Neural cell (in vitro differentiated cells): ENCODE measurements around the gene ABCC11. TPM values are rescaled to one million over a fixed set of nuclear protein-coding genes. Genes with fewer than 3 reads are reported as not detected.

Experiments used
- H2AFZ ChIP-seq: fragments of 200-600, 300-800 bp; sonication (generic), shearing (Covaris generic); 2 replicates; pipeline ENCODE4 v1.6.0; 2014; ENCODE audit warnings: low read depth, mild to moderate bottlenecking, antibody characterized with exemption, low read length, moderate library complexity
- H3F3A ChIP-seq: fragments of 200-600 bp; shearing (Covaris generic); 2 replicates; pipeline ENCODE4 v1.6.1; 2016; ENCODE audit warnings: mild to moderate bottlenecking, moderate library complexity, mixed read lengths, antibody characterized with exemption, low read length; ENCODE audit not compliant: insufficient read depth, poor library complexity, severe bottlenecking
- H3K27ac ChIP-seq: fragments of 200-600, 300-800 bp; sonication (generic), shearing (Covaris generic); 2 replicates; pipeline ENCODE4 v1.5.1; 2014; ENCODE audit warnings: mild to moderate bottlenecking, low read length, moderate library complexity
- H3K27me3 ChIP-seq: fragments of 300-800, 200-600 bp; sonication (generic), shearing (Covaris generic); 2 replicates; pipeline ENCODE4 v1.6.0; 2014; ENCODE audit warnings: mild to moderate bottlenecking, low read depth, low read length, moderate library complexity; ENCODE audit not compliant: insufficient read depth
- H3K36me3 ChIP-seq: fragments of 300-800, 200-600 bp; sonication (generic), shearing (Covaris generic); 2 replicates; pipeline ENCODE4 v1.5.1; 2014; ENCODE audit warnings: mild to moderate bottlenecking, antibody characterized with exemption, low read length, moderate library complexity; ENCODE audit not compliant: insufficient read depth
- H3K4me2 ChIP-seq: fragments of 300-800, 200-600 bp; sonication (generic), shearing (Covaris generic); 2 replicates; pipeline ENCODE4 v1.6.0; 2014; ENCODE audit warnings: mild to moderate bottlenecking, low read length
- H3K4me3 ChIP-seq: fragments of 300-800, 200-600 bp; sonication (generic), shearing (Covaris generic); 2 replicates; pipeline ENCODE4 v1.5.1; 2014; ENCODE audit warnings: mild to moderate bottlenecking, low read length, moderate library complexity
- H3K79me2 ChIP-seq: fragments of 200-600 bp; shearing (Covaris generic); replicated peaks from 2 replicates; pipeline ENCODE4 v1.6.0; 2014; ENCODE audit warnings: mild to moderate bottlenecking, low read length, moderate library complexity; ENCODE audit not compliant: insufficient read depth
- H3K9ac ChIP-seq: fragments of 300-800, 200-600 bp; sonication (generic), shearing (Covaris generic); 2 replicates; pipeline ENCODE4 v1.6.1; 2016; ENCODE audit warnings: mild to moderate bottlenecking, low read length, mixed read lengths
- H3K9me2 ChIP-seq: fragments of 200-600 bp; shearing (Covaris generic); 2 replicates; pipeline ENCODE4 v1.6.1; 2016; ENCODE audit warnings: mild to moderate bottlenecking, low read length, mixed read lengths; ENCODE audit not compliant: insufficient read depth
- H3K9me3 ChIP-seq: fragments of 200-600, 300-800 bp; sonication (generic), shearing (Covaris generic); 2 replicates; pipeline ENCODE4 v1.6.1; 2016; ENCODE audit warnings: mild to moderate bottlenecking, mixed run types, low read length, moderate library complexity, mixed read lengths
- H4K20me1 ChIP-seq: fragments of 200-600 bp; shearing (Covaris generic); 2 replicates; pipeline ENCODE4 v1.6.1; 2016; ENCODE audit warnings: mild to moderate bottlenecking, mixed run types; ENCODE audit not compliant: insufficient read depth
- CTCF ChIP-seq: fragments of 450-650 bp; IDR thresholded peaks from 2 replicates; pipeline ENCODE4 v1.5.1; 2014; ENCODE audit warnings: antibody characterized with exemption, mild to moderate bottlenecking, moderate library complexity; ENCODE audit not compliant: poor library complexity, severe bottlenecking
- EP300 ChIP-seq: fragments of 450-650 bp; conservative IDR thresholded peaks from 2 replicates; pipeline ENCODE4 v1.6.1; 2014; ENCODE audit warnings: antibody characterized with exemption, mild to moderate bottlenecking, moderate library complexity; ENCODE audit not compliant: poor library complexity, severe bottlenecking
- EZH2 ChIP-seq: fragments of 200-600, 300-800 bp; shearing (Covaris generic), sonication (generic); IDR thresholded peaks from 2 replicates; pipeline ENCODE4 v1.6.1; 2014; ENCODE audit warnings: antibody characterized with exemption, low read length, borderline replicate concordance, mild to moderate bottlenecking; ENCODE audit not compliant: insufficient read depth, poor library complexity, severe bottlenecking
- MXI1 ChIP-seq: fragments of 450-650 bp; conservative IDR thresholded peaks from 2 replicates; pipeline ENCODE4 v1.6.1; 2014; ENCODE audit warnings: antibody characterized with exemption, mild to moderate bottlenecking; ENCODE audit not compliant: poor library complexity, severe bottlenecking
- POLR2AphosphoS5 ChIP-seq: IDR thresholded peaks from 2 replicates; pipeline ENCODE4 v1.6.1; 2012
- RAD21 ChIP-seq: fragments of 450-650 bp; conservative IDR thresholded peaks from 2 replicates; pipeline ENCODE4 v1.6.1; 2014; ENCODE audit warnings: antibody characterized with exemption, mild to moderate bottlenecking, moderate library complexity
- REST ChIP-seq: IDR thresholded peaks from 2 replicates; pipeline ENCODE4 v1.6.1; 2012; ENCODE audit warnings: borderline replicate concordance
- SMC3 ChIP-seq: fragments of 450-650 bp; conservative IDR thresholded peaks from 2 replicates; pipeline ENCODE4 v1.6.1; 2014; ENCODE audit warnings: antibody characterized with exemption, mild to moderate bottlenecking, moderate library complexity; ENCODE audit not compliant: poor library complexity
- TAF1 ChIP-seq: IDR thresholded peaks from 2 replicates; pipeline ENCODE4 v1.6.1; 2012; ENCODE audit warnings: low read depth
- polyA plus RNA-seq: library from polyadenylated mRNA; depleted of rRNA; stranded (reverse); fragments of >200 nt; gene quantifications from 2 replicates; pipeline ENCODE4 v1.2.3, GENCODE V29; 2014

The ABCC11 gene
- polyA plus RNA-seq, 1 donor from 2014 or later, result 0.14 TPM

- H3K27ac ChIP-seq, result no peak overlapping the region
- H3K9me3 ChIP-seq, result no peaks in the 10 kb centered on the region
- H3K9ac ChIP-seq, result no peak overlapping the region
- TF ChIP-seq EZH2 (no peak), TAF1 (no peak), MXI1 (no peak), SMC3 (no peak), POLR2AphosphoS5 (no peak), REST (no peak), EP300 (no peak), CTCF (no peak), RAD21 (no peak)
- no peaks in the 10 kb centered on the region for H3F3A ChIP-seq
- no peaks in the 10 kb centered on the region for H4K20me1 ChIP-seq
- no peak overlapping the region for H2AFZ ChIP-seq
- H3K4me3 ChIP-seq, result no peak overlapping the region
- no peaks in the 10 kb centered on the region for H3K27me3 ChIP-seq
- no peaks in the 10 kb centered on the region for H3K36me3 ChIP-seq
- no peak overlapping the region for H3K4me2 ChIP-seq
- no peaks in the 10 kb centered on the region for H3K9me2 ChIP-seq
- no peaks in the 10 kb centered on the region for H3K79me2 ChIP-seq
These were observed 70.5 kb downstream of the ABCC11 start for GRCh38 chr16:48176635-48177408.

GRCh38 chr16:48173889-48174288, 73.5 kb downstream of the ABCC11 start:
- Histone ChIP-seq H3K27me3 (no peaks in the 10 kb centered on the region), H3K36me3 (no peaks in the 10 kb centered on the region), H4K20me1 (no peaks in the 10 kb centered on the region), H3K9me3 (no peaks in the 10 kb centered on the region), H3K9ac (no peak overlapping the region), H3F3A (no peaks in the 10 kb centered on the region), H2AFZ (no peak overlapping the region), H3K79me2 (no peaks in the 10 kb centered on the region), H3K9me2 (no peaks in the 10 kb centered on the region), H3K4me2 (no peak overlapping the region), H3K4me3 (no peak overlapping the region), H3K27ac (no peak overlapping the region)
- TF ChIP-seq REST (no peak), EP300 (no peak), SMC3 (no peak), TAF1 (no peak), POLR2AphosphoS5 (no peak), MXI1 (no peak), EZH2 (no peak), RAD21 (no peak), CTCF (no peak)
